Cardiac muscle cell (in vitro differentiated cells and primary cell): ENCODE data around the gene SLC6A17. TPM values are rescaled to one million over a fixed set of nuclear protein-coding genes. Genes with fewer than 3 reads are reported as not detected.

Experiments used
- DNase-seq, 2 donors: peaks; one replicate each; pipeline versions ENCODE4 v3.0.0 to v3.0.0-alpha.2; 2010 to 2017; ENCODE audit warnings: low read depth in 1 of 2, low spot score in 1 of 2
- H3K27ac ChIP-seq: fragments of 200-600 bp; sonication (generic); 2 replicates; pipeline ENCODE4 v1.5.1; 2016
- H3K27me3 ChIP-seq: fragments of 200-600 bp; sonication (generic); 2 replicates; pipeline ENCODE4 v1.6.0; 2016; ENCODE audit warnings: control low read depth
- H3K36me3 ChIP-seq: fragments of 200-600 bp; sonication (generic); 2 replicates; pipeline ENCODE4 v1.5.1; 2016; ENCODE audit warnings: control low read depth
- H3K4me1 ChIP-seq: fragments of 200-600 bp; sonication (generic); 2 replicates; pipeline ENCODE4 v1.8.1; 2017; ENCODE audit warnings: low read depth, mild to moderate bottlenecking, mixed run types
- H3K4me3 ChIP-seq: fragments of 200-600 bp; sonication (generic); 2 replicates; pipeline ENCODE4 v1.5.1; 2016; ENCODE audit warnings: mild to moderate bottlenecking
- H3K9me3 ChIP-seq: fragments of 200-600 bp; sonication (generic); 2 replicates; pipeline ENCODE4 v1.5.1; 2017; ENCODE audit warnings: low read depth, mild to moderate bottlenecking, control low read depth
- polyA plus RNA-seq: library from polyadenylated mRNA; unstranded; fragments of >200 nt; fragmentation: Nextera tagmentation; extraction: Ambion mirVana; gene quantifications from 2 replicates; pipeline ENCODE4 v1.2.1, GENCODE V29; 2016
- total RNA-seq: library from RNA; depleted of rRNA; stranded (reverse); fragments of >200 nt; gene quantifications from 2 replicates; pipeline ENCODE4 v1.2.3, GENCODE V29; 2016
- TF ChIP-seq, protein P1 (sequence below): IDR thresholded peaks from 2 replicates; pipeline ENCODE4 v1.5.1; 2012; ENCODE audit warnings: low read depth, mild to moderate bottlenecking, low read length

Gene SLC6A17
- total and polyA plus RNA-seq, 2 experiments from 2014 or later = 0.06 TPM; not detected in 1

GRCh38 chr1:110203021-110203661 is 52.8 kb downstream of the SLC6A17 start:
- Histone ChIP-seq H3K4me3 (no peak overlapping the region), H3K4me1 (no peaks in the 10 kb centered on the region), H3K9me3 (no peaks in the 10 kb centered on the region)

DNA sequence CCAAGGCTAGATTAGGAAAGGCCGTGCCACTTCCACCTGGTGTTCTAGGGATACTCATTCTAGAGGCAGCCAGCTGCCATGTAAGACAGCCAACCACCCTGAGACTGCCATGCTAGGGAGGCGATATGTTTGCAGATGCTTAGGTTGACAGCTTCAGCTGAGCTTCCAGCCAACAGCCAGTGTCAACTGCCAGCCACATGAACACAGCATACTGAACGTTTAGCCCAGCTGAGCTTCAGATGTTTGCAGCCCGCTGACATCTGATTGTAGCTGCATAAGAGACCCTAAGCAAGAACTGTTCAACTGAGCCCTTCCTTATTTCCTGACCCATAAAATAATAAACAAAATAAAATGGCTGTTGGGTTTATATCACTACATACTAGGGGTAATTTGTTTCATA is 54.9 kb downstream of the SLC6A17 start:
- no peaks in the 10 kb centered on the region for H3K9me3 ChIP-seq
- no peaks in the 10 kb centered on the region for H3K27me3 ChIP-seq
- TF ChIP-seq, protein P1, sequence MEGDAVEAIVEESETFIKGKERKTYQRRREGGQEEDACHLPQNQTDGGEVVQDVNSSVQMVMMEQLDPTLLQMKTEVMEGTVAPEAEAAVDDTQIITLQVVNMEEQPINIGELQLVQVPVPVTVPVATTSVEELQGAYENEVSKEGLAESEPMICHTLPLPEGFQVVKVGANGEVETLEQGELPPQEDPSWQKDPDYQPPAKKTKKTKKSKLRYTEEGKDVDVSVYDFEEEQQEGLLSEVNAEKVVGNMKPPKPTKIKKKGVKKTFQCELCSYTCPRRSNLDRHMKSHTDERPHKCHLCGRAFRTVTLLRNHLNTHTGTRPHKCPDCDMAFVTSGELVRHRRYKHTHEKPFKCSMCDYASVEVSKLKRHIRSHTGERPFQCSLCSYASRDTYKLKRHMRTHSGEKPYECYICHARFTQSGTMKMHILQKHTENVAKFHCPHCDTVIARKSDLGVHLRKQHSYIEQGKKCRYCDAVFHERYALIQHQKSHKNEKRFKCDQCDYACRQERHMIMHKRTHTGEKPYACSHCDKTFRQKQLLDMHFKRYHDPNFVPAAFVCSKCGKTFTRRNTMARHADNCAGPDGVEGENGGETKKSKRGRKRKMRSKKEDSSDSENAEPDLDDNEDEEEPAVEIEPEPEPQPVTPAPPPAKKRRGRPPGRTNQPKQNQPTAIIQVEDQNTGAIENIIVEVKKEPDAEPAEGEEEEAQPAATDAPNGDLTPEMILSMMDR = no peak
- H3K4me3 ChIP-seq = no peak overlapping the region
- H3K36me3 ChIP-seq = no peaks in the 10 kb centered on the region
- no peak overlapping the region for H3K27ac ChIP-seq
- no peaks in the 10 kb centered on the region for H3K4me1 ChIP-seq
- no peak for DNase-seq

More at GRCh38 chr1:110203021-110203661, 52.8 kb downstream of the SLC6A17 start:
- H3K27me3 ChIP-seq = no peaks in the 10 kb centered on the region
- no peak overlapping the region for H3K27ac ChIP-seq
- TF ChIP-seq, protein P1 = peak; percentile 78
- no peaks in the 10 kb centered on the region for H3K36me3 ChIP-seq
- peak; percentile 68 to 80 for DNase-seq

- no peak for DNase-seq
- Histone ChIP-seq H3K27ac (no peak overlapping the region), H3K4me1 (no peaks in the 10 kb centered on the region), H3K4me3 (no peak overlapping the region), H3K9me3 (no peaks in the 10 kb centered on the region), H3K27me3 (peaks cover 2% of the 10 kb centered on the region), H3K36me3 (no peaks in the 10 kb centered on the region)
- TF ChIP-seq, protein P1 = no peak
Measured at GRCh38 chr1:110205591-110206155, 55.4 kb downstream of the SLC6A17 start.

GRCh38 chr1:110206261-110206920 is 56.1 kb downstream of the SLC6A17 start:
- Histone ChIP-seq H3K4me1 (no peaks in the 10 kb centered on the region), H3K9me3 (no peaks in the 10 kb centered on the region), H3K27ac (no peak overlapping the region), H3K27me3 (peaks cover 9% of the 10 kb centered on the region), H3K36me3 (no peaks in the 10 kb centered on the region), H3K4me3 (no peak overlapping the region)
- no peak for DNase-seq
- TF ChIP-seq, protein P1 = no peak

- Histone ChIP-seq H3K4me1 (no peaks in the 10 kb centered on the region), H3K27me3 (peaks cover 24% of the 10 kb centered on the region), H3K9me3 (no peaks in the 10 kb centered on the region), H3K4me3 (no peak overlapping the region), H3K36me3 (no peaks in the 10 kb centered on the region), H3K27ac (no peak overlapping the region)
- TF ChIP-seq, protein P1 = peak; percentile 93
- peak; percentile 58 to 83 for DNase-seq
Measured at GRCh38 chr1:110207831-110208230, 57.5 kb downstream of the SLC6A17 start.
